Measurements from ENCODE around the gene BTG1.
"Not testable (repeated sequence)": the region's sequence is repeated elsewhere in the genome, so short reads cannot be mapped to it uniquely, and the experiment has no call there.

BTG1 gene

GRCh38 chr12:92094751-92095161 lies 50.9 kb downstream of the BTG1 start:
- DNase-seq, result no peak

- DNase-seq, result not testable (repeated sequence)
These were observed 51.3 kb downstream of the BTG1 start for GRCh38 chr12:92094301-92094700.

All from DMS53 (cell line).